ENCODE data around the gene KLK7. TPM values are rescaled to one million over a fixed set of nuclear protein-coding genes. Genes with fewer than 3 reads are reported as not detected.

The KLK7 gene
- 0.41 TPM for total RNA-seq
- long read RNA-seq, partial matches to known transcripts, result 0 of 1 reads
- long read RNA-seq, other reads (novel, unspliced or antisense), result 0 of 1 reads

DNA sequence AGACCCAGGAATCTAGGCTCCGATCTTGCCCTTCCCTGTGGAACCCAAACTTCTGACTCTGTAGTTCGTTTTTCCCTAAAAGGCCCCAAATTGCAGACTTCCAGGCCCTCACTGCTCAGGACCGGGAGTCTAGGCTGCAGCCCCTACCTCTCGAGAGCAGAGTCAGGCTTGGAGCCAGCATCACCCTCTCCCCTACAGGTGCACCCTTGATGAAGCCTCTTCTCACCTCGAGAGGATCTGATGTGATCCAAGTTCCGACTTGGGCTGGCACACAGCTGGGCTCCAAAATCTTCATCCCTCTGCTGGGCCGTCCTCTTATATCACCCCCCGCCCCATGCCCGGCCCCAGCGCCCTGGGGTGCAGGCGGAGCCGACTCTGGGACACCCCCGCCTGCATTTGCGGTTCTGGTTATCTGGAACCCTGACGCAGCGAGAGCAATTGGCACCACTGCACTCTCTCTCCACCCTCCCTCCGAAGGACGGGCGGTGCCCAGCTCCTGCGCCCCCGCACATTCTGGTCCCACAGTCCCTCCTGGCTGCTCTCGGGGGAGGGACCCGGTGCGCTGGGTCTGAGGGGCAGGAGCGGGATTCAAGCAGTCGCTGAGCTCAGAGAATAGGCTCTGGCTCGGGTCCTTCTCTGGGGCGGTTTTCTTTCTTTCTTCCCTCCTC, at the start of gene KLK7:
Gene KLK7 (minus strand): TSS at position 293 of the 668 bp plus-strand sequence. CDS start 1,518 bp downstream, outside the sequence.
- peaks cover 20% of the 10 kb centered on the region for H3K27me3 ChIP-seq
- no peak for DNase-seq

DNA sequence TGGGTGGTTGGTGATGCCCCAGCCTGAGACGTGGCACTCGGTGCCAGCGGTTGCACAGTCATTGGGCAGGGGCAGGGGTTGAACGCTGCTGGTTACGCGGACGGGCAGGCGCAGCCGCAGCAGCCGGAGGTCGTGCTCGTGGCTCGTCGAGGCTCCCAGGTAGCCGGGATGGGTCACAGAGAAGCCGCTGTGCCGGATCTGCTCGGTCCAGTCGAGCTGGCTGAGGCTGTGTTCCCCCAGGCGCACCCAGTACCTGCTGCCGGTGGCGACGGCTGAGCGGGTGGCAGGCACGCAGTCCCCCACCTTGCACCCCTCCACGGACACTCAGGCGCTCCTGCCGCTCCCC, 48.1 kb upstream of the KLK7 start:
- DNase-seq, result peak; percentile 60
- no peak for ATAC-seq
- peaks cover 21% of the 10 kb centered on the region for H3K27me3 ChIP-seq

More for the DNA sequence above, at the start of gene KLK7:
- TF ChIP-seq, protein P1, sequence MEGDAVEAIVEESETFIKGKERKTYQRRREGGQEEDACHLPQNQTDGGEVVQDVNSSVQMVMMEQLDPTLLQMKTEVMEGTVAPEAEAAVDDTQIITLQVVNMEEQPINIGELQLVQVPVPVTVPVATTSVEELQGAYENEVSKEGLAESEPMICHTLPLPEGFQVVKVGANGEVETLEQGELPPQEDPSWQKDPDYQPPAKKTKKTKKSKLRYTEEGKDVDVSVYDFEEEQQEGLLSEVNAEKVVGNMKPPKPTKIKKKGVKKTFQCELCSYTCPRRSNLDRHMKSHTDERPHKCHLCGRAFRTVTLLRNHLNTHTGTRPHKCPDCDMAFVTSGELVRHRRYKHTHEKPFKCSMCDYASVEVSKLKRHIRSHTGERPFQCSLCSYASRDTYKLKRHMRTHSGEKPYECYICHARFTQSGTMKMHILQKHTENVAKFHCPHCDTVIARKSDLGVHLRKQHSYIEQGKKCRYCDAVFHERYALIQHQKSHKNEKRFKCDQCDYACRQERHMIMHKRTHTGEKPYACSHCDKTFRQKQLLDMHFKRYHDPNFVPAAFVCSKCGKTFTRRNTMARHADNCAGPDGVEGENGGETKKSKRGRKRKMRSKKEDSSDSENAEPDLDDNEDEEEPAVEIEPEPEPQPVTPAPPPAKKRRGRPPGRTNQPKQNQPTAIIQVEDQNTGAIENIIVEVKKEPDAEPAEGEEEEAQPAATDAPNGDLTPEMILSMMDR (IDR thresholded peaks at IDR 0.05), result no peak
- Histone ChIP-seq H3K36me3 (no peaks in the 10 kb centered on the region), H3K27ac (no peak within 1 kb of the TSS), H3K4me3 (no peak within 1 kb of the TSS), H3K9me3 (no peaks in the 10 kb centered on the region), H3K4me1 (no peaks in the 10 kb centered on the region)
- intact Hi-C loops (cut with DNase I), result no loop called here
- no peak for ATAC-seq

DNA sequence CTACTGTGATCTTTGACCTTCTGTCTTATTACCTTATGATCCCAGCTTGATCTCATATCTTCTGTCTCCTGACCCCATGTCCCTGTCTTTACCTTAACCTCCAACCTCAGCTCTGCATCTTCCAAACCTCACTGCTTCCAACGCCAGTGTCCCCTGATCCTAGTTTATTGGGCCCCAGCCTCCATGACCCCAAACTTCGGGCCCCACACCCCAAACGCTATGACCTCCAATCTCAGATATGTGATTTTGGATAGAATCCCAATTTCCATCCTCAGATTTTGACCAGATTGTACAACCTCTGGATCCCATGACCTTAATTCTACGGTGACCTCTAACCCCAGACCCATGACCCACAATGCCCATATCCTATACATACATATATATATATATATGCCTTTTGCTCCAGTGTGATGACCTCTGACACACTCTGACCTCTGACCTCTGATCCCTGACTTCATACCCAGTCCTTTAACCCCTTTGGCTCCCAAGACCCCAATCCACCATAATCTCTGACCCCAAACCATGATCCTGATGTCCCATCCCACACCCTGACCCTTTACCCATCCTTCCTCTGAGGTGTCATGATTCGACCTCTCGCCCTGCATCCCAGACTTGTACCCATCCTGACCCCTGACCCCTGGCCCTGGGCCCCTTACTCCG, 47.6 kb upstream of the KLK7 start:
- no peaks in the 10 kb centered on the region for H3K36me3 ChIP-seq
- peaks cover 26% of the 10 kb centered on the region for H3K27me3 ChIP-seq
- no peak overlapping the region for H3K4me3 ChIP-seq
- TF ChIP-seq, protein P1 (IDR thresholded peaks at IDR 0.05), result no peak
- no peak for ATAC-seq
- H3K4me1 ChIP-seq, result no peaks in the 10 kb centered on the region
- no peak overlapping the region for H3K27ac ChIP-seq
- H3K9me3 ChIP-seq, result no peaks in the 10 kb centered on the region
- peak; percentile 1 for DNase-seq
- intact Hi-C loops (cut with DNase I), result no loop called here

More for the DNA sequence above, 48.1 kb upstream of the KLK7 start:
- no peaks in the 10 kb centered on the region for H3K36me3 ChIP-seq
- intact Hi-C loops (cut with DNase I), result no loop called here
- no peaks in the 10 kb centered on the region for H3K9me3 ChIP-seq
- H3K4me3 ChIP-seq, result no peak overlapping the region
- H3K4me1 ChIP-seq, result no peaks in the 10 kb centered on the region
- TF ChIP-seq, protein P1 (IDR thresholded peaks at IDR 0.05), result no peak
- H3K27ac ChIP-seq, result no peak overlapping the region

DNA sequence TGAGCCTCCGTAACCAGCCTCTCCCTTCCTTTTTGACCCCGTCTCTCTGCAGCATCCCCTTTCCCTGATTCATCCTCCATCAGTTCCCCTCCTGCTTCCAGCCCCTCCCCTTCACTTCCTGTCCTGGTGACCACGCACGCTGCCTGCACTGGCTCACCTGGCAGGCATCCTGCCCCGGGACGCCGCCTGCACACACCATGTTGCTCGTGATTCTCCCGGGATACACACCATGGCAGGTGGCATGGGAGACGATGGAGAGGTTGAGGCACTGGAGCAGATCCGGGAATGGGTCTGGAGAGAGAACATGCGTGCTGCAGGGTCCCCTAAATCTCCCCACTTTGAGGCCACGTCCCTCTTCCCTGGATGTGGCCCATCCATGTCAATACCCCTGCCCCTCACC, 46.9 kb upstream of the KLK7 start:
- Histone ChIP-seq H3K36me3 (no peaks in the 10 kb centered on the region), H3K4me3 (no peak overlapping the region), H3K27ac (no peak overlapping the region), H3K27me3 (peaks cover 32% of the 10 kb centered on the region), H3K4me1 (no peaks in the 10 kb centered on the region), H3K9me3 (no peaks in the 10 kb centered on the region)
- intact Hi-C loops (cut with DNase I), result no loop called here
- TF ChIP-seq, protein P1 (IDR thresholded peaks at IDR 0.05), result no peak
- ATAC-seq (no peak), DNase-seq (peak; percentile 7)

DNA sequence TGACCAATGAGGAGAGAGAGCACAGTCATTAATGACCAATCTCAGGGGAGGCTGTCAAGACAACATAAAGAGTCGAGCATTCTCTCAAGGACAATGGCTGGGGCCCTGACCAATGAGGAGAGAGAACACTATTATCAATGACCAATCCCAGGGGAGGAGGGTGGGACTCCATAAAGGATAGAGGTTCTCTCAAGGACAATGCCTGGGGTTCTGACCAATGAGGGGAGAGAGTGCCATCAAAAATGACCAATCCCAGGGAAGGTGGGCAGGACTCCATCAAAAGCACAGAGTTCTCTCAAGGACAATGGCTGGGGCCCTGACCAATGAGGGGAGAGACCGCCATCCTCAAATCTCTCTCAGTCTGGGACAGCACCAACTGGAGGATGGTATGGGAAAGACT, 46.0 kb upstream of the KLK7 start:
- no peak overlapping the region for H3K27ac ChIP-seq
- H3K27me3 ChIP-seq, result peaks cover 34% of the 10 kb centered on the region
- H3K36me3 ChIP-seq, result no peaks in the 10 kb centered on the region
- ATAC-seq (no peak), DNase-seq (no peak)
- no peak overlapping the region for H3K4me3 ChIP-seq
- TF ChIP-seq, protein P1 (IDR thresholded peaks at IDR 0.05), result no peak
- no peaks in the 10 kb centered on the region for H3K9me3 ChIP-seq
- intact Hi-C loops (cut with DNase I), result no loop called here
- no peaks in the 10 kb centered on the region for H3K4me1 ChIP-seq

All from upper lobe of right lung (tissue), 1 donor.